GM20431 (cell line): ENCODE results near the gene JAK2.

Experiments
- in situ Hi-C: fragments of 300-500 bp; cut with MseI, MboI; formaldehyde crosslinking; loops from one replicate; pipeline ENCODE4 v1.15.0; 2020; ENCODE audit warnings: low sequenced_read_pairs; ENCODE audit not compliant: unreplicated experiment

JAK2 gene

DNA sequence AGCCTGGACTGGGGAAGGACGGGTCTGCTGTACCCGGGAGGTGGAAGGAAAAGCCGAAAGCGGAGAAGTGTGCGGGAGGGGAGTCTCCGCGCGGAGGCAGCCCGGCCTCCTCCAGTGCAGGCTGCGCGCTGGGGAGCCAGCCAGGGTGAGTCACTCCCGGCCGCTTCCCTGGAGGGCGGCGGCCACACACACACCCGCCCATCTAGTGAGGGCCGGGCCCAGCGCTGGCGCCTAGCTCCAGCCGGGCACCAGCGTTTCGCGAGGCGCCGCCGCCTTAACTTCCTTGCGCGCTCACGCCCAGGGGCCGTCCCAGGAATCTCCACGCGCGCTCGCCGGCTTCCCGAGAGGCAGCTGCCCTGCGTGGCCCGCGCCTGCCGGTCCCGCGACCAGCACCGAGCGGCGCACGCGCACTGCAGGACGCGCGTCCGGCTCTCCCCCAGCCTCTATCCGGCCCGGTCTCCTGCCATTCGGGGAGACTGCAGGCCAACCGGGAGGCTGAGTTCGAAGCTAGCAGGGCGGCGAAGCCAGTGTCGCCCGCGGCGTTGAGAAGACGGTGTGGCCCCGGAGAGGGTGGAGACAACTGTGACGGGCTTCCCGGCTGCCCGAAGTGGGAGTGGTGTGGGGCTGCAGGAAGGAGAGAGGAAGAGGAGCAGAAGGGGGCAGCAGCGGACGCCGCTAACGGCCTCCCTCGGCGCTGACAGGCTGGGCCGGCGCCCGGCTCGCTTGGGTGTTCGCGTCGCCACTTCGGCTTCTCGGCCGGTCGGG is at the start of gene JAK2:
JAK2 (plus strand) TSS at position 652 of the 765 bp plus-strand sequence. CDS start 36,716 bp downstream, outside the sequence.
- in situ Hi-C loops = no loop called here

GRCh38 chr9:4936277-4936676 is 48.8 kb upstream of the JAK2 start:
- in situ Hi-C loops = loop anchor here (25.0 kb wide), 1 partner anchor 174 kb away; no protein-coding TSS in a partner anchor

GRCh38 chr9:4936823-4937222 is 48.2 kb upstream of the JAK2 start:
- in situ Hi-C loops = loop anchor here (25.0 kb wide), 1 partner anchor 175 kb away; no protein-coding TSS in a partner anchor

DNA sequence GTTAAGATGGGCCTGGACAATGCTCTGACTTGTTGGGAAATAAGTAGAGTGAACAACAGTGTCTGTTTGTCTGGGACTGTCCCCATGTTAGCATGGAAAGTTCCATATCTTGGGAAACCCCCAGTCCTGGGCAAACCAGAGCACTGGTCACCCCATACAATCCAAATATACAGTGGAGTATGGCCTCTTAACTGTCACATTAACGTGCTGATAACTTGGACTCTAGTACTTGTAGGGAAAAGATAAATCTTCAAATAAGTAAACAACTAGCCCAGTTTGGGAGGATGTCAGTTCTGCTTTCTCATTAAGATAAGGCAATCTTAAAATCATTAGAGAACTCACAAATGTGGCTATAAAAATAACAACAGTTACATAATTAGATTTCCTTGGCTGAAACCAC is 47.6 kb upstream of the JAK2 start:
- in situ Hi-C loops = loop anchor here (25.0 kb wide), 1 partner anchor 175 kb away; no protein-coding TSS in a partner anchor

GRCh38 chr9:4938496-4938895 is 46.6 kb upstream of the JAK2 start:
- in situ Hi-C loops = loop anchor here (25.0 kb wide), 1 partner anchor 176 kb away; no protein-coding TSS in a partner anchor

DNA sequence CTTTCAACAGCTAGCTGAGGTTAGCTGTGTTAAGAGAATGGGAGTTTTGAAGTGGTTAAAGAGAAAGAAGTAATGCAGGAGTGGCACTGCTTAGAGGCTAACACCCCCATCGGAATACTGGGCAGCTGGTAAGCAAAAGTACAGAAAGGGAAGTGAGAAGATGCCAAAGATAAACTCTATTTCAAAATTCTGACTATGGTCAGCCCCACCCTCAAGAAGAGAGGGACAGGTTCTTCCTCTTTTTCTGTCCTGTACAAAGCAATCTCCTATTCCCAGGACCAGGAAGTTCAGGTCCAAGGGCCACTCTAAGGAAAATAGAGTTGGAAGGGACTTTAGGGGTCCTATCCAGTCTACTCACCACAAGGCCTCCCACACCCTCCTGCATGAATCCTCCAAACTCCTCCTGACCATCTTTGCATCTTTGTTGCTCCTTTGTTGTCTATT is 45.9 kb upstream of the JAK2 start:
- in situ Hi-C loops = loop anchor here (25.0 kb wide), 1 partner anchor 177 kb away; no protein-coding TSS in a partner anchor

GRCh38 chr9:4942042-4942691 is 42.9 kb upstream of the JAK2 start:
- in situ Hi-C loops = loop anchor here (25.0 kb wide), 1 partner anchor 180 kb away; no protein-coding TSS in a partner anchor

DNA sequence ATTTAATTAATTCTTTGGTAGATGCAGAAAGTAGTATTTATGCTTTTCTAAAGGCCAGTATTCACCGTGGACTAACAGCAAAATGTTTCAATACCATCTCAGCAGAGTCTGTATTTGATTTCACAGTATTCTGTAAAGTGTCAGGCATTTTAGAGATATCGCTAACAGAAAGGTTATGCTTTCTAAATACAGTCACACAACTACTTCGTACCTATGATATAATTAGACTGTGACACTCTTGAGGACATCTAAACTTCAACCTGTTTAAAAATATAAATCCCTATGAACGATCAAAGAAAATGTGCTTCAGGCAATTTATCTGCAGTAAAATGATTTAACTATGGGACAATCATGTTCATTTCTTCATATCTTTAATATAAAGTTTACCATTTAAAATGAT is 41.7 kb upstream of the JAK2 start:
- in situ Hi-C loops = loop anchor here (25.0 kb wide), 1 partner anchor 181 kb away; no protein-coding TSS in a partner anchor

GRCh38 chr9:4944431-4945211 is 40.5 kb upstream of the JAK2 start:
- in situ Hi-C loops = loop anchor here (25.0 kb wide), 1 partner anchor 182 kb away; no protein-coding TSS in a partner anchor

- in situ Hi-C loops = loop anchor here (25.0 kb wide), 1 partner anchor 185 kb away; no protein-coding TSS in a partner anchor
These were observed 38.1 kb upstream of the JAK2 start for GRCh38 chr9:4946937-4947336.

DNA sequence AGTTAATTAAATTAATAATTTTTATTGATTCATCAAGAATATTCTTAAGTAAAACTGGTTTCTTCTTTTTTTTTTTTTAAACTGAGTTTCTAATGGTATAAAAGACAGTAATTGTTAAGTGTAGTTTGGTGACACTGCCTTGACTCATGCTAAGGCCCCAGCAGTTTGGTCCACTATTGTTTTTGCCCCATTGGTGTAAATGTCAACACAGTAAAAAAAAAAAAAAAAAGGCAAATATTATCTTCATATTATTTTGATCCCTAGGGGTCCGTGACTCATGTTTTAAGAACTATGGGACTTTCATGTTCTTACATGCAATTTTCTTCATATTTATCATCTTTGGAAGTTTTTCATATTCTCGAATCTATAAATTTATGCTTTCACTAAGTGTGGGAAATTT is 29.2 kb upstream of the JAK2 start:
- in situ Hi-C loops = no loop called here

GRCh38 chr9:4959031-4959430 is 26.0 kb upstream of the JAK2 start:
- in situ Hi-C loops = no loop called here

DNA sequence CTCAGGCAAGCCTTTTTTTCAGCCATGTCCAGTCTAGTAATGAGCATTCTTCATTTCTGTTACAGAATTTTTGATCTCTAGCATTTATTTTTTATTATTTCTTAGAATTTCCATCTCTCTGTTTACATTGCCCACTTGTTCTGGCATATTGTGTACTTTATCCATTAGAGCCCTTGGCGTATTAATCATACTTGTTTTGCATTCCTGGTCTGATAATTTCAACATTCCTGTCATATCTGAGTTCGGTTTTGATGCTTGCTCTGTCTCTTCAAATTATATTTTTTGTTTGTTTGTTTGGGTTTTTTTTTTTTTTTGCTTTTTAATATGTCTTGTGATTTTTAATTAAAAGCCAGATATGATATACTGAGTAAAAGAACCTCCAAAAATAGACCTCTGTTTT is 23.0 kb upstream of the JAK2 start:
- in situ Hi-C loops = no loop called here

DNA sequence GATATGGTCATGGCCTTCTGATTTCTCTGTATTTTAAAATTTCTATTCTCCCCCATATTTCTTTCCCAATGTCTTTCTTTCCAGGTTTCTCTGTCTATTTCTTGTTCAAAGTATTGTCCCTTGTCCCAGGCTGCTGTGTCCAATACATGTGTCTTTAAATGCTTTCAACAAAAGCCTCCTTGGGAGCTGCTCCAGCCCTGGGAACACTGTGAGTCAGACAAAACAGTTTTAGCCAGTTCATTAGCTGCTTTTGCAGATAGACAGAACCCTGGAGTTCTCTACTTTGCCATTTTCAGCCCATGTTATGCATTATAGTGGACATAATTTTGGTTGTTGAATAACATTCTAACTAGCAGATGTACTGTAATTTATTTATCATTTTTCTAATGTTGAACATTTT is 20.5 kb upstream of the JAK2 start:
- in situ Hi-C loops = no loop called here

GRCh38 chr9:4965174-4965821 is 19.8 kb upstream of the JAK2 start:
- in situ Hi-C loops = no loop called here

DNA sequence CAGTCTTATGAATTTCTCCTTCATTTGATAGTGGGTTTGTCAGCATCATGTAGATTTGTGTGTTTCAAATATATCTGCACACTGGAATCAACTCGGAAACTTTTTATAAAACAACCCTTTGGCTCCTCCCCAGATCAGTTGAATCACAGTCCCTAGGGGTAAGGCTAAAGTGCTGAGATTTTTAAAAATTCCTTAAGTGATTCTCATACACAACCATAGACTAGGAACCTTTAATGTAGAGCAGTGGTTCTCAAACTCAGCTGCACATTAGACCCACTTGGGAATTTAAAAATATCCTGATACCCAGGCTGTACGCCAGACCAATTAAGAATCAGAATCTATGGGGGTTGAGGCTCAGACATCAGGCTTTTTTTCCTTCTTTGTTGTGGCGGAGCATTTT is 17.5 kb upstream of the JAK2 start:
- in situ Hi-C loops = no loop called here

- in situ Hi-C loops = no loop called here
These were observed 15.9 kb upstream of the JAK2 start for GRCh38 chr9:4969130-4969529.

- in situ Hi-C loops = no loop called here
These were observed 14.0 kb upstream of the JAK2 start for GRCh38 chr9:4970970-4971641.

DNA sequence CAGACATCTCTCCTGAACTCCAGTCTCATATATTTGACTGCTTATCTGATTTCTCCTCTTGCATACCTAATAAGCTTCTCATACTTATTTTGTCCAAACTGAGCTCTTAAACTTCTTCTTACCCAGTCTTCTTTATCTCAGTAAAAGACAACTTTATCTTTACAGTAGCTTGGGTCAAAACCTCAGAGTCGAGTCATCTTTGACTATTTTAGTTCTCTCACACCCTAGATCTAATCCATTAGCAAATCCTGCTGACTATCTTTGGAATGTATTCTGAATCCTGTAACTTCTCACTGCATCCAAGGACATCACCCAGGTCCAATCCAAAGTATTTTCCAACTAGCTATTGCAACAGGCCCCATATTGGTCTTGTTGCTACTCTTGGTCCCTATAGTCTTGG is 11.8 kb upstream of the JAK2 start:
- in situ Hi-C loops = no loop called here
